PFSK-1 (cell line): ENCODE results near the gene MUCL3.

ENCODE experiments used
- POLR2AphosphoS5 ChIP-seq: IDR thresholded peaks from 2 replicates; pipeline ENCODE4 v1.6.1; 2012; ENCODE audit warnings: low read depth, mild to moderate bottlenecking, control low read depth, low read length, moderate library complexity
- SIN3A ChIP-seq: IDR thresholded peaks from 2 replicates; pipeline ENCODE4 v1.6.1; 2012; ENCODE audit warnings: mild to moderate bottlenecking, low read length, moderate library complexity, borderline replicate concordance; ENCODE audit not compliant: insufficient read depth
- TAF1 ChIP-seq: IDR thresholded peaks from 2 replicates; pipeline ENCODE4 v1.6.1; 2012; ENCODE audit warnings: low read length, control low read depth, borderline replicate concordance; ENCODE audit not compliant: insufficient read depth
- TF ChIP-seq, protein P1 (sequence below), 2 experiments: IDR thresholded peaks; 2 replicates each; pipeline versions ENCODE4 v1.6.1 to v1.8.0; 2011 to 2012; ENCODE audit warnings: low read depth in 2 of 2, low read length in 2 of 2, control low read depth in 1 of 2, inconsistent platforms in 1 of 2, mild to moderate bottlenecking in 1 of 2, moderate library complexity in 1 of 2; ENCODE audit not compliant: insufficient read depth in 1 of 2

DNA sequence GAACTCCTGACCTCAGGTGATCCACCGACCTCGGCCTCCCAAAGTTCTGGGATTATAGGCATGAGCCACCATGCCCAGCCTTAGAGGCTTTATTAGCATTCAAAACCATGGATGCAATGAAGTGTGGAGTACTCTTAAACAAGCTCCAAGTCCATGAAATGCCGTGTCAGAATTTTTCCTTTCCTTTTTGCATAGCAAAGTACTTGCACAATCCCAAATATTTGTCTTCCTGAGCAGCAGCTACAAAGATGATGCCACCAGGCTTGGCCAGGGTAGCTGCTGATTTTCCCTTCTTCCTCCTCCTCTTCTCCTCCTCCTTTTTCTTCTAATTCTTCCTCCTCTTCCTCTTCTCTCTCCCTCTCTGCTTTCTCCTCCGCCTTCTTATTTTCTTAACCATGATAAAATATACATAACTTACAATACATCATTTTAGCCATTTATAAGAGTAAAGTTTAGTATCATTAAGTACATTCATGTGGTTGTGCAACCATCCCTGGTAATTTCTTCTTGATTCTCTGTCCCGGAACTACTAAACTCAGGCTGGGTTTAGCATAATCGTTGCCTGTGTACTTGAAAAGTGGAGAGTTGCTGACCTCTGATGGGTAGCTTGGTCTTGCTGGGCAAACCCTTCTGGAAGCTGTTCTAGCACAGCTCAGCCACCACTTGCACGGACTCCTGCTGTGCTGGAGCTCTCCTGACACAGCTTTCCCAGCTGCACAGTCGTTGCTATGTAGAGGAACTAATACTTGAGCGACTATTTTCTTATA lies 20.3 kb downstream of the MUCL3 start:
- TF ChIP-seq, protein P1, sequence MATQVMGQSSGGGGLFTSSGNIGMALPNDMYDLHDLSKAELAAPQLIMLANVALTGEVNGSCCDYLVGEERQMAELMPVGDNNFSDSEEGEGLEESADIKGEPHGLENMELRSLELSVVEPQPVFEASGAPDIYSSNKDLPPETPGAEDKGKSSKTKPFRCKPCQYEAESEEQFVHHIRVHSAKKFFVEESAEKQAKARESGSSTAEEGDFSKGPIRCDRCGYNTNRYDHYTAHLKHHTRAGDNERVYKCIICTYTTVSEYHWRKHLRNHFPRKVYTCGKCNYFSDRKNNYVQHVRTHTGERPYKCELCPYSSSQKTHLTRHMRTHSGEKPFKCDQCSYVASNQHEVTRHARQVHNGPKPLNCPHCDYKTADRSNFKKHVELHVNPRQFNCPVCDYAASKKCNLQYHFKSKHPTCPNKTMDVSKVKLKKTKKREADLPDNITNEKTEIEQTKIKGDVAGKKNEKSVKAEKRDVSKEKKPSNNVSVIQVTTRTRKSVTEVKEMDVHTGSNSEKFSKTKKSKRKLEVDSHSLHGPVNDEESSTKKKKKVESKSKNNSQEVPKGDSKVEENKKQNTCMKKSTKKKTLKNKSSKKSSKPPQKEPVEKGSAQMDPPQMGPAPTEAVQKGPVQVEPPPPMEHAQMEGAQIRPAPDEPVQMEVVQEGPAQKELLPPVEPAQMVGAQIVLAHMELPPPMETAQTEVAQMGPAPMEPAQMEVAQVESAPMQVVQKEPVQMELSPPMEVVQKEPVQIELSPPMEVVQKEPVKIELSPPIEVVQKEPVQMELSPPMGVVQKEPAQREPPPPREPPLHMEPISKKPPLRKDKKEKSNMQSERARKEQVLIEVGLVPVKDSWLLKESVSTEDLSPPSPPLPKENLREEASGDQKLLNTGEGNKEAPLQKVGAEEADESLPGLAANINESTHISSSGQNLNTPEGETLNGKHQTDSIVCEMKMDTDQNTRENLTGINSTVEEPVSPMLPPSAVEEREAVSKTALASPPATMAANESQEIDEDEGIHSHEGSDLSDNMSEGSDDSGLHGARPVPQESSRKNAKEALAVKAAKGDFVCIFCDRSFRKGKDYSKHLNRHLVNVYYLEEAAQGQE (IDR thresholded peaks at IDR 0.05; ENCODE audit: insufficient read depth in 1 of 2, low read depth in 2 of 2, low read length in 2 of 2): no peak
- no peak for TF ChIP-seq POLR2AphosphoS5
- no peak for TF ChIP-seq TAF1
- no peak for TF ChIP-seq SIN3A
